Measurements from ENCODE around the gene ZNF540.
A peak's percentile ranks its signal among the peaks of the same experiment; 100 is the strongest.
"Not testable (repeated sequence)": the region's sequence is repeated elsewhere in the genome, so short reads cannot be mapped to it uniquely, and the experiment has no call there.

The ZNF540 gene

GRCh38 chr19:37594304-37594981, at the start of gene ZNF540, which contains the start of gene ZNF571:
ZNF540 (plus strand) TSS chr19:37594876; CDS start chr19:37598448, 3,572 bp downstream.
ZNF571 (minus strand) TSS chr19:37594792; CDS start chr19:37586676, 8,116 bp downstream.
- peak; percentile 85 for FAIRE-seq

- FAIRE-seq: no peak
Observed at GRCh38 chr19:37551129-37551993, 43.3 kb upstream of the ZNF540 start.

- FAIRE-seq: no peak
Observed at GRCh38 chr19:37563518-37563917, 31.2 kb upstream of the ZNF540 start.

GRCh38 chr19:37564624-37565369, 29.9 kb upstream of the ZNF540 start:
- FAIRE-seq: no peak

GRCh38 chr19:37565370-37565669, 29.4 kb upstream of the ZNF540 start:
- no peak for FAIRE-seq

- FAIRE-seq: no peak
Observed at GRCh38 chr19:37572203-37572602, 22.5 kb upstream of the ZNF540 start.

GRCh38 chr19:37583340-37583739, 11.3 kb upstream of the ZNF540 start:
- no peak for FAIRE-seq

- FAIRE-seq: no peak
Observed at GRCh38 chr19:37593996-37594303, 726 bp upstream of the ZNF540 start.

GRCh38 chr19:37594982-37595382, 306 bp downstream of the ZNF540 start:
- FAIRE-seq: no peak

- FAIRE-seq: no peak
Observed at GRCh38 chr19:37635076-37636056, 40.7 kb downstream of the ZNF540 start.

- FAIRE-seq: no peak
Observed at GRCh38 chr19:37654118-37654517, 59.4 kb downstream of the ZNF540 start.

- FAIRE-seq: no peak
Observed at GRCh38 chr19:37654629-37655300, 60.1 kb downstream of the ZNF540 start.

GRCh38 chr19:37655301-37655688, 60.6 kb downstream of the ZNF540 start, which contains the start of gene ZFP30:
ZFP30 (minus strand) TSS chr19:37655465; CDS start chr19:37647822, 7,643 bp downstream.
- FAIRE-seq: no peak

- no peak for FAIRE-seq
Observed at GRCh38 chr19:37655689-37656371, 61.2 kb downstream of the ZNF540 start.

- not testable (repeated sequence) for FAIRE-seq
Observed at GRCh38 chr19:37657157-37657556, 62.5 kb downstream of the ZNF540 start.

Data from TTC549 (cell line).